Measurements from ENCODE around the gene PLA2G4C.

GRCh38 chr19:48123907-48124651 lies 13.5 kb upstream of the PLA2G4C start:
- TF ChIP-seq POLR2A (IDR thresholded peaks at IDR 0.05) (no peak), CTCF (IDR thresholded peaks at IDR 0.05) (no peak)
